ENCODE measurements around the gene POLR2L. TPM values are rescaled to one million over a fixed set of nuclear protein-coding genes. Genes with fewer than 3 reads are reported as not detected.

POLR2L gene
- polyA plus RNA-seq, 3 donors from 2014 or later, result 139 to 200 (median 142) TPM

DNA sequence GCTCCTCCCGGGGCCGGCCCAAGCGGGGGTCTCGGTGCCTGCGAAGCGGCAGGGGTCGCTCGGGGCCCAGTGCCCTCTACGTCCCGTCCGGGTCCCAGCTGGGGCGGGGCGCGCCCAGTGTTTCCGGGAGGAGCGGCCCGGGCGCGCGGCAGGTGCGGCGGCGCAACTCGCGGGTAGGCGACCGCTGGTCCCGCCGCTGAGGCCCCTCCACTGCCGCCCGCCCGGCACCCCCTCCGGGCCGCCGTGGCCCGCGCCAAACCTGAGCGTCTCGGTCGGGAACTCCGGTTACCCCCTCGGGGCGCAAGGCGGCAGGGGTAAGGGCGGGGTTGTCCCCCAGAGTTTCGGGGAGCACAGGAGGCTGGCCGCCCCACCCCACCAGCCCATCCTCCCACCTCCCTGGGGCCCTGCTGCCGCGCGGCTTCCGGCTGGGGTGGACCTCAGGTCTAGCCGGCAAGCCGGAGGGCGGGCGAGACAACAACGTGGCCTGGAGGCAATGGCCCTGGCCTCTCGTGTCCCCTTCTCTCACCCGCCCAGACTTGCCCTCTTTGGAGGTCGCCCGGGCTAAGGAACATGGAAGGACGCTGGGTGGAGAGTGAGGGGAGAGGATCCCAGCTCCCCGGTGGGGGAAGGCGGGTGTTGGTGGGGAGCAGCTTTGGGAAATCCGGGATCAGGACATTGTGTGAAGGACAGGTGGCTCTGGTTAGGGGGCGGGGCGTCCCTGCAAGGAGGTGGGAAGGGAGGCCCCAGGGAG, 15.0 kb downstream of the POLR2L start:
- Mint-ChIP-seq H3K4me1 (peaks cover 0 to 22% of the 10 kb centered on the region in 2 donors), H3K27ac (peak overlapping the region in 1 of 6 donors; percentile 80), H3K36me3 (peaks cover 0 to 5% (median 4%) of the 10 kb centered on the region in 3 donors), H3K27me3 (ENCODE audit: low read depth in 3 of 3) (peaks cover 5 to 18% (median 8%) of the 10 kb centered on the region in 3 donors), H3K4me3 (peak overlapping the region; percentile 68 to 87 (median 78)), H3K9me3 (no peaks in the 10 kb centered on the region)
- no peak for DNase-seq

DNA sequence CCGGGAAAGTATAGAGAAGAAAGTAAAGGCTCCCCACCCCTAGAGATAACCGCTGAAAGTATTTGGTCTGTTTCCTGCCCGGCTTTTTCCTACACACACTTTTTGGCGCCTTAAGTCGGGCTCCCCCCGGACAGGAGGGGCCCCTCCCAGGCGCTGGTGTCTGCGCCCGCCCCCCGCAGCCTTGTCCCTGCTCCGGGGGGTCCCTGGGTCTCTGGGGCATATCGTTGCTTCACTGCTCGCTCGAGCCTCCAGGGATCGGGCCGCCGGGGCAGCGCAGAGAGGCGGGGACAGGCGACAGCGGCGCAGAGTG, 15.5 kb downstream of the POLR2L start:
- no peaks in the 10 kb centered on the region for H3K9me3 Mint-ChIP-seq
- peaks cover 5 to 18% (median 8%) of the 10 kb centered on the region in 3 donors for H3K27me3 Mint-ChIP-seq (ENCODE audit: low read depth in 3 of 3)
- peaks cover 0 to 5% (median 4%) of the 10 kb centered on the region in 3 donors for H3K36me3 Mint-ChIP-seq
- H3K27ac Mint-ChIP-seq, result no peak overlapping the region
- peak overlapping the region; percentile 72 to 79 (median 75) for H3K4me3 Mint-ChIP-seq
- DNase-seq, result no peak
- H3K4me1 Mint-ChIP-seq, result peaks cover 0 to 25% of the 10 kb centered on the region in 2 donors

DNA sequence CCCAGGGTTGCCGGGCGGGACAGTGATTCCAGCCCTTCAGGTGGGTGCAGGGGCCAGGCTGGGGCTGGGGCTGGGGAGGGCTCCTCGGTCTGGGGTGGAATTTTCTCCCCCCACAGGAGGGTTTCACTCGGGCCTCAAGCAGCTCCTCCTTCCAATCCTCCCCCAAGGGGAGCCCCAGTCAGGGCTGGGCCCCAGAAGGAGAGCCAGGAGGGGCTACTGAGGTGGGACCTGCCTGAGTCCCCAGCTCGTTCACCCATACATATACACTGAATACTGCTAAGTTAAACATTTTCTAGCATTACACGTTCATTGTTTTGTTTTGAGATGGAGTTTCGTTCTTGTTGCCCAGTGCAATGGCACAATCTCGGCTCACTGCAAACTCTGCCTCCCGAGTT, 16.1 kb downstream of the POLR2L start:
- Mint-ChIP-seq H3K27ac (no peak overlapping the region), H3K4me3 (peak overlapping the region; percentile 72 to 79 (median 75)), H3K36me3 (peaks cover 0 to 5% (median 4%) of the 10 kb centered on the region in 3 donors), H3K4me1 (peaks cover 0 to 29% of the 10 kb centered on the region in 2 donors), H3K9me3 (no peaks in the 10 kb centered on the region), H3K27me3 (ENCODE audit: low read depth in 3 of 3) (peaks cover 5 to 18% (median 8%) of the 10 kb centered on the region in 3 donors)
- DNase-seq, result no peak

DNA sequence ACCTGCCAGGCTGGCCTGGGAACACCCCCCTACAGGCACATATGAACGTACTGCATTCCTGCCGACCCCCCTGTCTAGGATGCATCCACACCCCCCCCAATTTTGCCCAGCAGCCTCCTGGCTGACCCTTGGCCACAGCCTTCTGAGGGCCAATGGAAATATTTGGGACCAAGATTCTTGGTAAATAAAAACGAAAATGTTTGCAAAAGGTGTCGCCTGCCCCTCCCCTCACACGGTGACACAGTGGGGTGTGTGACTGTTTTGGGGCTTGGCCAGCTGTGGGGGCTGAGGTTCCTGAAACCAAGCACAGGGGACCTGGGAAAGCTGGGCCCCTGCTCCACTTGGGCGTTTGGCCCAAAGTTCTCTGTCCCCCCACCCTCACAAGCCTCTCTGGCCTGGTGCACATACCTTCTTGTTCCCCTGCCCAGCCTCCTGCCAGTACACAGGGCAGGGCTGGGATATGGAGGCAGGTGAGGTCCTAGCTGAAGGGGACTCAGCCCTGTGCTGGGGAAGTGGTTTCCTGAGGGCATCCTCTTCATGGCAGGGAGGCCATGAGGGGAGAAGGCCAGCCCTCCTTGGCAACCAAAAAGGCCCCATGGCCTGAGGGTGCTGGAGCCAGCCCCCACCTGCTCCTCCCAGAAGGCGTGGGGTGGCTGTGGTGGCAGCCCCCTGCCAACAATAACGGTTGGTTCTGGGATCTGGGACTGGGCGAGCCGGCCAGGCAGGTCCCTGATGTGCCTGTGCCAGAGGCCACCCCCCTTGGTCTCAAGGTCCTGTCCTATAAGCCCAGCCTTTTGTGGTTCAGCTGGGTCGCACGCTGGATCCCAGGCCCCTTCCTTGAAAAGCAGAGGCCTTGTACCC, 16.7 kb downstream of the POLR2L start:
- Mint-ChIP-seq H3K27ac (no peak overlapping the region), H3K4me3 (no peak overlapping the region), H3K27me3 (ENCODE audit: low read depth in 3 of 3) (peaks cover 8 to 18% (median 9%) of the 10 kb centered on the region in 3 donors), H3K4me1 (peaks cover 0 to 35% of the 10 kb centered on the region in 2 donors), H3K36me3 (peaks cover 0 to 5% (median 4%) of the 10 kb centered on the region in 3 donors), H3K9me3 (no peaks in the 10 kb centered on the region)
- DNase-seq, result no peak

DNA sequence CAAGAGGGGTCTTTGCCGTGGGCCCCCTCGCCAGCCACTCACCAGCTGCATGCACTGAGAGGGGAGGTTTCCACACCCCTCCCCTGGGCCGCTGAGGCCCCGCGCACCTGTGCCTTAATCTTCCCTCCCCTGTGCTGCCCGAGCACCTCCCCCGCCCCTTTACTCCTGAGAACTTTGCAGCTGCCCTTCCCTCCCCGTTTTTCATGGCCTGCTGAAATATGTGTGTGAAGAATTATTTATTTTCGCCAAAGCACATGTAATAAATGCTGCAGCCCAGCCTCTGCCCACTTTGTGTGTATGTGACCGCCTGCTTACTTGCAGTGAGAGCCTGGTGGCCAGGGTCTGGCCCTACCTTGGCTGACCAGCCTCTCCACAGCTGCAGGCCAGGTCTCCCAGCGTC, 17.4 kb downstream of the POLR2L start:
- peaks cover 0 to 40% of the 10 kb centered on the region in 2 donors for H3K4me1 Mint-ChIP-seq
- H3K27me3 Mint-ChIP-seq (ENCODE audit: low read depth in 3 of 3), result peaks cover 9 to 18% (median 11%) of the 10 kb centered on the region in 3 donors
- peaks cover 0 to 5% (median 4%) of the 10 kb centered on the region in 3 donors for H3K36me3 Mint-ChIP-seq
- no peaks in the 10 kb centered on the region for H3K9me3 Mint-ChIP-seq
- no peak for DNase-seq
- peak overlapping the region in 1 of 5 donors; percentile 16 for H3K4me3 Mint-ChIP-seq
- H3K27ac Mint-ChIP-seq, result no peak overlapping the region

DNA sequence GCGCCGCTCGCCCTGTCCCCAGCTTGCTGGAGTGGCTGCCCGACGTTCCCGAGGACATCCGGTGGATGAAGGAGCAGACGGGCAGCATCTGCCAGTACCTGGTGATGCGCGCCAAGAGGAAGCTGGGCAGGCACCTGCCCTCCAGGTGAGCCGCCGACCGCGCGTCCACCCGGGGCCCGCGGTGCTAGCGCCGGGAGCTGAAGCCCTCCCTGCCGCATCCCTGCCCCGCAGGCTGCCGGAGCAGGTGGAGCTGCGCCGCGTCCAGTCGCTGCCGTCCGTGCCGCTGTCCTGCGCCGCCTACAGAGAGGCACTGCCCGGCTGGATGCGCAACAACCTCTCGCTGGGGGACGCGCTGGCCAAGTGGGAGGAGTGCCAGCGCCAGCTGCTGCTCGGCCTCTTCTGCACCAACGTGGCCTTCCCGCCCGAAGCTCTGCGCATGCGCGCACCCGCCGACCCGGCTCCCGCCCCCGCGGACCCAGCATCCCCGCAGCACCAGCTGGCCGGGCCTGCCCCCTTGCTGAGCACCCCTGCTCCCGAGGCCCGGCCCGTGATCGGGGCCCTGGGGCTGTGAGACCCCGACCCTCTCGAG, 17.9 kb downstream of the POLR2L start:
- Mint-ChIP-seq H3K27me3 (ENCODE audit: low read depth in 3 of 3) (peaks cover 10 to 18% (median 16%) of the 10 kb centered on the region in 3 donors), H3K4me3 (no peak overlapping the region), H3K4me1 (peaks cover 0 to 38% of the 10 kb centered on the region in 2 donors), H3K9me3 (no peaks in the 10 kb centered on the region), H3K27ac (no peak overlapping the region), H3K36me3 (peaks cover 0 to 5% (median 4%) of the 10 kb centered on the region in 3 donors)
- DNase-seq, result no peak

DNA sequence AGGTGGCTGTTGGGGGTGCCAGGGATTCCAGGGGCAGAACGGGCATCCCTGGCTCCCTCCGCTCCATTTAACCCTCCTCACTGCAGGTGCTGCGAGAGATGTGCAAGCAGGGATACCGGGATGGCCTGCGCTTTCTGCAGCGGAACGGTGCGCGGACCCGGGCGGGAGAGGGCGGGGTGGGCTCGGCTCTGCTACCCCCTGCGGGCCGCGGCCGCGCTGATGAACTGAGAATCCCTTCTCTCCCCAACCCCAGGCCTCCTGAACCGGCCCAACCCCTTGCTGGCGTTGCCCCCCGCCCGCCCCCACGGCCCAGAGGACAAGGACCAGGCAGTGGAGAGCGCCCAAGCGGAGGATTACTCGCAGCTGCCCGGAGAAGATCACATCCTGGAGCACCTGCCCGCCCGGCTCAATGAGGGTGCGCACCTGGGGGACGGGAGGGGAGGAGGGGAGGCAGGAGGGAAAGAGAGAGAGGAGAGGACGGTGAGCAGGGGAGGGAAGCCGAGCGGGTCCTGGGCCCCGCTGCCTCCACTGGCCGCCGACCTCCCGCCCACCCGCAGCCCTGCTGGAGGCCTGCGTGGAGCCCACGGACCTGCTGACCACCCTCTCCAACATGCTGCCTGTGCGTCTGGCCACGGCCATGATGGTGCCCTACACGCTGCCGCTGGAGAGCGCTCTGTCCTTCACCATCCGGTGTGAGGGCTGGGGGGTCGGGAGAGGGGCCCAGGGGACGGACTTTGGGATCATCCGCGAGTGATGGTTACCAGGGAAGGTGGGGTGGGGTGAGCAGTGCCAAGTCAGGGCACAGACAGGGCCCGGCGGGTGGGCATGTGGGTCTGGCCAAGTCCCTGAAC, 18.7 kb downstream of the POLR2L start:
- Mint-ChIP-seq H3K27me3 (ENCODE audit: low read depth in 3 of 3) (peaks cover 10 to 18% (median 16%) of the 10 kb centered on the region in 3 donors), H3K4me1 (peaks cover 0 to 35% of the 10 kb centered on the region in 2 donors), H3K4me3 (no peak overlapping the region), H3K9me3 (no peaks in the 10 kb centered on the region), H3K36me3 (peaks cover 0 to 5% (median 4%) of the 10 kb centered on the region in 3 donors), H3K27ac (peak overlapping the region in 1 of 6 donors; percentile 45)
- no peak for DNase-seq

DNA sequence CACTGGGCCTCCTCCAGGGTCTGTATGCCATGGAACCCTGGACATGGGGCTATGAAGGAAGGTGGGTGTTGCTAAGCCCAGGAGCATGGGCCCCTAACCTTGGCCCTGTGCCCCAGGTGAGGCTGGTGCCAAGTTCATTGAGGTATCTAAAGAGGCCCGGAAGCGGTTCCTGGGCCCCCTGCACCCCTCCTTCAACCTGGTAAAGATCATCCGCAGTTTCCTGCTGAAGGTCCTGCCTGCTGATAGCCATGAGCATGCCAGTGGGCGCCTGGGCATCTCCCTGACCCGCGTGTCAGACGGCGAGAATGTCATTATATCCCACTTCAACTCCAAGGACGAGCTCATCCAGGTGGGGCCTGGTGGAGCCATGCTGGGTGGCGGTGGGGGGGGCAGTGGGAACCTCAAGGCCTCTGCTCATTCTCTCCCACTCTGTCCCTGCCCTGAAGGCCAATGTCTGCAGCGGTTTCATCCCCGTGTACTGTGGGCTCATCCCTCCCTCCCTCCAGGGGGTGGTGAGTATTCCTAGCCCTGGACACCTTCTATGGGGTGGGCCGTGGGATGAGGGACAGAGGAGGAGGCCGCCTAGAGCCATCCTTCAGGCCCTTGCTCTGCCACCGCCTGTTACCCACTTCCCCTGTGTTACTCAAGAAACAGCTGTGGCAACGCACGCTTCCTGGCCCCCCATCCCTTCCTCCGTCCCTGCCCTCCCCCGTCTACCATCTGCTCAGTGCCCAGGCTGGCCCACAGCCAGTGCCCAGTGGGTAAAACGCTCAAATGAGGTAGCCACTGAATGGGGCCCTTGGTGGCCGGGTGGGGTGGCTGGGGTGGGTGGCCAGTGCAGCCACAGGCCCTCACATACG, 20.6 kb downstream of the POLR2L start:
- peak overlapping the region in 3 of 6 donors; percentile 34 to 61 (median 55) for H3K27ac Mint-ChIP-seq
- peaks cover 8 to 11% (median 10%) of the 10 kb centered on the region in 3 donors for H3K27me3 Mint-ChIP-seq (ENCODE audit: low read depth in 3 of 3)
- H3K4me1 Mint-ChIP-seq, result peaks cover 0 to 26% of the 10 kb centered on the region in 2 donors
- no peak for DNase-seq
- H3K36me3 Mint-ChIP-seq, result peaks cover 0 to 5% (median 4%) of the 10 kb centered on the region in 3 donors
- peak overlapping the region in 4 of 5 donors; percentile 35 to 92 (median 77) for H3K4me3 Mint-ChIP-seq
- no peaks in the 10 kb centered on the region for H3K9me3 Mint-ChIP-seq

DNA sequence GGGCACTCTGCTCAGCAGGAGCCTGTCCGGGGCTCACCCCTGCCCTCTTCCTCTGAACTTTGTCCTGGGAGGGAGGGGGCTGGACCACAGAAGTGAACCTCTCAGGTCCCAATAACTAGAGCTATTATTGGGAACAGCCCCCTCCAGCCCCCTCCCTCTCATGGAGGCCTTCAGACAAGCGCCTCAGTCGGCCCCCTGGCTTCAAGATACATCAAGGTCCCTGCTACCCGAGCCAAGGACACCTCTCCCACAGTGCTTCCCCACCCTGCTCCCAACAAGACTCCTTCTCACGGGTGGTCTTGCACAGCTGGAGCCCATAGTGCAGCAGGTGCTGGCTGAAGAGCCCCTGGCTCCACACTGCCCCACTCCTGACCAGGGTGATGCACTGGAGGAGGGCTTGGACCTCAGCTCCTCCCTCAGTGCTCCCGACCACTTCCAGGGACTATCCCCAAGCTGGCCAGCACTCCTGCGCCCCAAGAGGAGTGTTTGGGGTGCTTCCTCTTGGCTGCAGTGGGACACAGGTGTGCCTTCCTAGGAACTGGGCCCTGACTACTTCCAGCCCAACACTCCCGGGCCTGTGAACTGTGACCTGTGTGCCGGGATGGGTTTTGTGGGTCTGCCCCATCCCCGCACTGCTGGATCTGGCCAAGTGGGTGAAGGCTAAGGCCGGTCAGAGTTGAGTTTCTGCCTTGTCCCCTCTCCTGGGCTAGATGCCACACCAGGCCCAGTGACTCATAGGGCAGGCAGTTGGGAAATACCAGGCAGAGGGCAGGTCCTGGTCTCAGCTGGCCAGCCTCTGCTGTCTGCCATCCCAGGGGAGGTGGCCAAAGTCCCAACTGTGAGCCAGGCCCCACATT, 21.4 kb downstream of the POLR2L start:
- no peaks in the 10 kb centered on the region for H3K9me3 Mint-ChIP-seq
- peaks cover 5 to 13% (median 6%) of the 10 kb centered on the region in 3 donors for H3K27me3 Mint-ChIP-seq (ENCODE audit: low read depth in 3 of 3)
- H3K36me3 Mint-ChIP-seq, result peaks cover 0 to 5% (median 4%) of the 10 kb centered on the region in 3 donors

DNA sequence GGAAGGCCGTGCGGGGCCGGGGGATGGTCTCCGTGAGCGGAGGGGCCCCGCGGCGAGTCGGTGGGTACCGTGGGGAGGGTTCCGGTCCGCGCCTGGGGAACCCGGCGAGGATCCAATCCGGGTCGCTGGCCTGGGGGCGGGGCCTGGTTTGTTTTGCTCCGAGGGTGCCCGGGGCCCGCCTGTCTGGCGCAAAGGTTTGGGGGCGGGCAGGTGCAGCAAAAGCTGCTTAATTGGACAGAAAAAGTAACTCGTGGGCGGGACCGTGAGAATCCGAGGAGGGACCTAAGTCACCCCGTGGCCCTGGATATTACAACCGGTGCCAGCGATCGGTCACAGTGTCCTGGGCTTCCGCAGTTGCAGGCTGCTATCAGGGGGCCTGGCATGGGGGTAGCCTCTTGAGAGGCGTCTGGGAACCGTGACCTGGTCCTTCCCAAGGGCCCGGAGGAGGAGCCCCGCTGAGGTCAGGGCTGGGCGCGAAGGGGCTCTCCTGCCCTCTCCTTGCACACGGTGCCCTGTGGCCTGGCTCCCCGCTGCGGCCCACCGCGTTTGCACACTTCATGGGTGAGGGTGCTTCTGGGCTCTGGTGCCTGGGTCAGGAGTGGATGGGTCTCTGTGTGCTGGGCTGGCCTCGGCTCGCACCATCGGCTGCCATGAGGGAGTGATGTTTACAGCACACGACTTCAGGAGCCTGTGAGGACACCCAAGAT, 22.2 kb downstream of the POLR2L start:
- Mint-ChIP-seq H3K4me1 (peaks cover 0 to 20% of the 10 kb centered on the region in 2 donors), H3K9me3 (no peaks in the 10 kb centered on the region), H3K27me3 (ENCODE audit: low read depth in 3 of 3) (peaks cover 2 to 13% (median 4%) of the 10 kb centered on the region in 3 donors), H3K36me3 (peaks cover 0 to 2% (median 2%) of the 10 kb centered on the region in 3 donors), H3K4me3 (peak overlapping the region; percentile 79 to 92 (median 89)), H3K27ac (peak overlapping the region; percentile 48 to 94 (median 90))
- peak; percentile 95 to 96 (median 96) for DNase-seq

More for the DNA sequence above, 21.4 kb downstream of the POLR2L start:
- peaks cover 0 to 22% of the 10 kb centered on the region in 2 donors for H3K4me1 Mint-ChIP-seq
- peak overlapping the region; percentile 79 to 92 (median 89) for H3K4me3 Mint-ChIP-seq
- DNase-seq, result no peak
- H3K27ac Mint-ChIP-seq, result peak overlapping the region in 4 of 6 donors; percentile 34 to 87 (median 70)
